GM18517 (cell line): Measurements from ENCODE around the gene GTPBP10.
"Not testable (repeated sequence)": the region's sequence is repeated elsewhere in the genome, so short reads cannot be mapped to it uniquely, and the experiment has no call there.

ENCODE experiments used
- ATAC-seq: cut with Tn5 transposase; IDR thresholded peaks from one replicate; pipeline ENCODE4 v1.9.1; 2021; ENCODE audit warnings: mild to moderate bottlenecking, moderate library complexity; ENCODE audit not compliant: unreplicated experiment

The GTPBP10 gene

GRCh38 chr7:90346336-90347125, at the start of gene GTPBP10:
GTPBP10 (plus strand) TSS chr7:90346716; CDS start chr7:90346742, 26 bp downstream.
- ATAC-seq: peak; percentile 95

GRCh38 chr7:90298145-90299038, 48.1 kb upstream of the GTPBP10 start:
- peak; percentile 83 for ATAC-seq

- no peak for ATAC-seq
These were observed 43.3 kb upstream of the GTPBP10 start for GRCh38 chr7:90303241-90303640.

- ATAC-seq: no peak
These were observed 36.6 kb upstream of the GTPBP10 start for GRCh38 chr7:90309872-90310271.

GRCh38 chr7:90311175-90311574, 35.3 kb upstream of the GTPBP10 start:
- no peak for ATAC-seq

- no peak for ATAC-seq
These were observed 33.8 kb upstream of the GTPBP10 start for GRCh38 chr7:90312745-90313144.

- ATAC-seq: no peak
These were observed 32.6 kb upstream of the GTPBP10 start for GRCh38 chr7:90313907-90314306.

GRCh38 chr7:90320014-90320413, 26.5 kb upstream of the GTPBP10 start:
- ATAC-seq: no peak

GRCh38 chr7:90320418-90320800, 26.1 kb upstream of the GTPBP10 start:
- no peak for ATAC-seq

GRCh38 chr7:90320801-90321494, 25.6 kb upstream of the GTPBP10 start, which contains the start of gene FAM237B:
FAM237B (minus strand) TSS chr7:90321304; CDS start chr7:90319748, 1,556 bp downstream.
- no peak for ATAC-seq

- ATAC-seq: no peak
These were observed 23.7 kb upstream of the GTPBP10 start for GRCh38 chr7:90322837-90323236.

- no peak for ATAC-seq
These were observed 20.0 kb upstream of the GTPBP10 start for GRCh38 chr7:90326500-90326899.

- ATAC-seq: no peak
These were observed 12.2 kb upstream of the GTPBP10 start for GRCh38 chr7:90334193-90334843.

GRCh38 chr7:90334926-90335325, 11.6 kb upstream of the GTPBP10 start:
- not testable (repeated sequence) for ATAC-seq

GRCh38 chr7:90337106-90337505, 9.4 kb upstream of the GTPBP10 start:
- no peak for ATAC-seq

GRCh38 chr7:90345016-90345415, 1.5 kb upstream of the GTPBP10 start:
- no peak for ATAC-seq

- peak; percentile 12 for ATAC-seq
These were observed 751 bp upstream of the GTPBP10 start for GRCh38 chr7:90345595-90346335.

- ATAC-seq: no peak
These were observed 1.2 kb downstream of the GTPBP10 start for GRCh38 chr7:90347759-90348158.

- ATAC-seq: no peak
These were observed 2.8 kb downstream of the GTPBP10 start for GRCh38 chr7:90349305-90349704.

- not testable (repeated sequence) for ATAC-seq
These were observed 3.5 kb downstream of the GTPBP10 start for GRCh38 chr7:90350032-90350431.
